Fibroblast of peridontal ligament (primary cell): ENCODE measurements around the gene OCRL.

Source experiments
- DNase-seq: peaks from one replicate; pipeline ENCODE4 v3.0.0-alpha.2; 2010; ENCODE audit errors: extremely low read depth

Gene OCRL

GRCh38 chrX:129540068-129540653 is at the start of gene OCRL:
OCRL (plus strand) TSS chrX:129540259; CDS start chrX:129540440, 181 bp downstream.
- peak; percentile 52 for DNase-seq

GRCh38 chrX:129490330-129490729 is 49.7 kb upstream of the OCRL start:
- DNase-seq = no peak

- DNase-seq = peak; percentile 48
Observed at GRCh38 chrX:129493643-129494042, 46.4 kb upstream of the OCRL start.

- DNase-seq = no peak
Observed at GRCh38 chrX:129494887-129495286, 45.2 kb upstream of the OCRL start.

- no peak for DNase-seq
Observed at GRCh38 chrX:129495900-129496299, 44.2 kb upstream of the OCRL start.

GRCh38 chrX:129496625-129497024 is 43.4 kb upstream of the OCRL start:
- DNase-seq = peak; percentile 51

- DNase-seq = no peak
Observed at GRCh38 chrX:129497146-129497843, 42.8 kb upstream of the OCRL start.

GRCh38 chrX:129510331-129510730 is 29.7 kb upstream of the OCRL start:
- no peak for DNase-seq

- DNase-seq = no peak
Observed at GRCh38 chrX:129511689-129512088, 28.4 kb upstream of the OCRL start.

- DNase-seq = no peak
Observed at GRCh38 chrX:129512409-129512808, 27.6 kb upstream of the OCRL start.

GRCh38 chrX:129516402-129516801 is 23.7 kb upstream of the OCRL start:
- no peak for DNase-seq

GRCh38 chrX:129520151-129520550 is 19.9 kb upstream of the OCRL start:
- DNase-seq = no peak

GRCh38 chrX:129522184-129523078 is 17.6 kb upstream of the OCRL start:
- DNase-seq = peak; percentile 38

- peak; percentile 60 for DNase-seq
Observed at GRCh38 chrX:129523079-129523911, 16.8 kb upstream of the OCRL start, which contains the start of gene SMARCA1. SMARCA1 (minus strand) TSS chrX:129523490; CDS start chrX:129523370, 120 bp downstream.

GRCh38 chrX:129524250-129524850 is 15.7 kb upstream of the OCRL start:
- no peak for DNase-seq

- DNase-seq = no peak
Observed at GRCh38 chrX:129525162-129525561, 14.9 kb upstream of the OCRL start.

GRCh38 chrX:129525896-129526295 is 14.2 kb upstream of the OCRL start:
- no peak for DNase-seq

GRCh38 chrX:129529685-129530281 is 10.3 kb upstream of the OCRL start:
- DNase-seq = peak; percentile 52

GRCh38 chrX:129530410-129530809 is 9.6 kb upstream of the OCRL start:
- DNase-seq = no peak

- no peak for DNase-seq
Observed at GRCh38 chrX:129531132-129531531, 8.9 kb upstream of the OCRL start.
